PC-3 (cell line): ENCODE data around the gene ABLIM2. TPM values are rescaled to one million over a fixed set of nuclear protein-coding genes. Genes with fewer than 3 reads are reported as not detected.
A peak's percentile ranks its signal among the peaks of the same experiment; 100 is the strongest.

Source experiments
- ATAC-seq: fragments of 200-7000 bp; cut with Tn5 transposase; 2 replicates; pipeline ENCODE4 v1.9.1; 2020; ENCODE audit warnings: mild to moderate bottlenecking, moderate library complexity
- BruUV-seq: library from RNA; stranded (reverse); fragments of 400-500 nt; replicated peaks from 2 replicates; lab custom pipeline; 2021; lab: Mats Ljungman, UMichigan
- CTCF ChIA-PET: fragments of 300-600 bp; sonication (Branson Sonifier 250); formaldehyde crosslinking; loops from one replicate; lab custom pipeline; 2022; ENCODE audit warnings: antibody characterized with exemption; lab: Charles Lee
- POLR2A ChIA-PET: fragments of 300-600 bp; sonication (Branson Sonifier 250); formaldehyde crosslinking; loops from one replicate; lab custom pipeline; 2022; ENCODE audit warnings: antibody characterized with exemption; ENCODE audit not compliant: unreplicated experiment; lab: Charles Lee
- DNase-seq: peaks from one replicate; pipeline ENCODE4 v3.0.0-alpha.2; 2015
- H2AFZ ChIP-seq: fragments of 300-600 bp; sonication (generic); 2 replicates; pipeline ENCODE4 v1.6.0; 2016; ENCODE audit warnings: antibody characterized with exemption, low read length
- H3F3A ChIP-seq: fragments of 300-600 bp; sonication (generic); one replicate; pipeline ENCODE4 v1.6.0; 2017; ENCODE audit warnings: antibody characterized with exemption, low read length, control low read depth, mild to moderate bottlenecking; ENCODE audit not compliant: unreplicated experiment
- H3K27ac ChIP-seq: fragments of 300-600 bp; sonication (generic); 2 replicates; pipeline ENCODE4 v1.5.1; 2016; ENCODE audit warnings: mild to moderate bottlenecking, low read length
- H3K27me3 ChIP-seq: fragments of 300-600 bp; sonication (generic); 2 replicates; pipeline ENCODE4 v1.6.1; 2016; ENCODE audit warnings: low read length, mixed read lengths
- H3K36me3 ChIP-seq: fragments of 300-600 bp; sonication (generic); 2 replicates; pipeline ENCODE4 v1.6.1; 2016; ENCODE audit warnings: low read depth, mixed run types, low read length, mixed read lengths
- H3K4me1 ChIP-seq: fragments of 300-600 bp; sonication (generic); 2 replicates; pipeline ENCODE4 v1.5.1; 2016; ENCODE audit warnings: low read length; ENCODE audit not compliant: insufficient read depth
- H3K4me2 ChIP-seq: fragments of 300-600 bp; sonication (generic); 2 replicates; pipeline ENCODE4 v1.6.0; 2016; ENCODE audit warnings: low read length
- H3K4me3 ChIP-seq: fragments of 300-600 bp; sonication (generic); 2 replicates; pipeline ENCODE4 v1.5.1; 2016; ENCODE audit warnings: mild to moderate bottlenecking, low read length, mixed read lengths
- H3K79me2 ChIP-seq: fragments of 300-600 bp; sonication (generic); 2 replicates; pipeline ENCODE4 v1.6.1; 2017; ENCODE audit warnings: low read length, mixed read lengths
- H3K9ac ChIP-seq: fragments of 300-600 bp; sonication (generic); 2 replicates; pipeline ENCODE4 v1.6.0; 2016; ENCODE audit warnings: mild to moderate bottlenecking, low read length
- H3K9me2 ChIP-seq: fragments of 300-600 bp; sonication (generic); replicated peaks from 2 replicates; pipeline ENCODE4 v1.6.1; 2016; ENCODE audit warnings: mixed run types, low read length, mixed read lengths
- H3K9me3 ChIP-seq: fragments of 300-600 bp; sonication (generic); 2 replicates; pipeline ENCODE4 v1.6.1; 2016; ENCODE audit warnings: low read length, mixed read lengths
- H4K20me1 ChIP-seq: fragments of 300-600 bp; sonication (generic); 2 replicates; pipeline ENCODE4 v1.6.1; 2016; ENCODE audit warnings: low read length, mixed read lengths
- CTCF ChIP-seq: fragments of 300-600 bp; sonication (generic); conservative IDR thresholded peaks from 2 replicates; pipeline ENCODE4 v1.5.1; 2017; ENCODE audit warnings: antibody characterized with exemption, low read depth, mild to moderate bottlenecking, low read length
- EZH2 ChIP-seq: fragments of 300-600 bp; sonication (generic); IDR thresholded peaks from one replicate; pipeline ENCODE4 v1.6.1; 2017; ENCODE audit warnings: antibody characterized with exemption, mild to moderate bottlenecking, low read length; ENCODE audit not compliant: unreplicated experiment
- EZH2phosphoT487 ChIP-seq: fragments of 300-600 bp; sonication (generic); IDR thresholded peaks from 2 replicates; pipeline ENCODE4 v1.6.1; 2018; ENCODE audit warnings: mild to moderate bottlenecking, antibody characterized with exemption, low read length, borderline replicate concordance
- intact Hi-C: fragments of 100-400 bp; cut with micrococcal nuclease; formaldehyde crosslinking; loops from 2 replicates; pipeline ENCODE4 v1.9.0; 2023
- total RNA-seq: library from RNA; depleted of rRNA; stranded (reverse); fragments of >200 nt; gene quantifications from 2 replicates; pipeline ENCODE4 v1.2.3, GENCODE V29; 2014

Gene ABLIM2
- total RNA-seq, 1 experiment from 2014 or later: 3.2 TPM

DNA sequence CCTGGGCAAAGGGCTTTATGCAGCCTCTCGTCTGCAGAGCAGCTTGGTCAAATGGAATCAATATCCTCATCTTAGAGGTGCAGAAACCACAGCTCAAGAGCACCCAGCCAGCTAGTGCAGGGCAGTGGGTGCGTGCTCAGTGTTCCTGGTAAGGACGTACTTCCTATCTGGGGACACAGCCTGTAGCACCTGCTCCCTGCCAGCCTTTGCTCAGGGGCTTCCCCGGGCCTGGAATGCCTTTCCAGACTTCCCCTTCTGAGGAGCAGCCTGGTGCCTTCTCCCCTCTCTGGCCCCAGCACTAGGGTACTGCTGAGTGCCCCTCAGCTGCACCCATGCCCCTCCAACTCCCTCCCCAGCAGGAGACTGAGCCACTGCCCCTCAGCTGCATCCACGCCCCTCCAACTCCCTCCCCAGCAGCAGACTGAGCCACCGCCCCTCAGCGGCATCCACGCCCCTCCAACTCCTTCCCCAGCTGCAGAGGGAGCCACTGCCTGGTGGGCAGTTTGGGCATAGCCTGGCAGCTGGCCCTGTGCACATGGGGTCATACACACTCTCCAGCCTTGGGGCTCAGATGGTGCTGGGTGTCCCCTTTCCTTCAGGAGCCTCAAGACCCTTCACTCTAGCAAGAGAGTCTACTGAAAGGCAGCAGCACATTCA lies 176.7 kb downstream of the ABLIM2 start:
- H3K36me3 ChIP-seq: no peaks in the 10 kb centered on the region
- H2AFZ ChIP-seq: no peak overlapping the region
- CTCF ChIA-PET: no interaction called here
- H3K9me2 ChIP-seq: no peaks in the 10 kb centered on the region
- TF ChIP-seq EZH2phosphoT487 (no peak), CTCF (no peak), EZH2 (no peak)
- H3K9me3 ChIP-seq: no peaks in the 10 kb centered on the region
- no TSS peak for BruUV-seq
- intact Hi-C loops: no loop called here
- no peaks in the 10 kb centered on the region for H3F3A ChIP-seq
- ATAC-seq (no peak), DNase-seq (no peak)
- H3K4me1 ChIP-seq: peaks cover 27% of the 10 kb centered on the region
- H3K9ac ChIP-seq: no peak overlapping the region
- no peaks in the 10 kb centered on the region for H3K79me2 ChIP-seq
- no peak overlapping the region for H3K4me2 ChIP-seq
- H3K4me3 ChIP-seq: no peak overlapping the region
- H4K20me1 ChIP-seq: no peaks in the 10 kb centered on the region
- H3K27me3 ChIP-seq: no peaks in the 10 kb centered on the region
- H3K27ac ChIP-seq: no peak overlapping the region
- POLR2A ChIA-PET: no interaction called here

- TF ChIP-seq EZH2: no peak
- no peak for TF ChIP-seq EZH2phosphoT487
- ChIA-PET POLR2A (no interaction called here), CTCF (no interaction called here)
- H4K20me1 ChIP-seq: no peaks in the 10 kb centered on the region
- no peaks in the 10 kb centered on the region for H3K9me3 ChIP-seq
- H3K36me3 ChIP-seq: no peaks in the 10 kb centered on the region
- no peaks in the 10 kb centered on the region for H3K79me2 ChIP-seq
- no peak overlapping the region for H2AFZ ChIP-seq
- no peaks in the 10 kb centered on the region for H3K9me2 ChIP-seq
- BruUV-seq: no TSS peak
- intact Hi-C loops: no loop called here
- ATAC-seq (no peak; the same call in 1 of the 2 replicates), DNase-seq (peak; percentile 55)
- H3K27me3 ChIP-seq: no peaks in the 10 kb centered on the region
- peaks cover 27% of the 10 kb centered on the region for H3K4me1 ChIP-seq
- no peak overlapping the region for H3K4me3 ChIP-seq
- H3K4me2 ChIP-seq: no peak overlapping the region
- H3F3A ChIP-seq: no peaks in the 10 kb centered on the region
- peak overlapping the region; percentile 90 for H3K27ac ChIP-seq
- no peak overlapping the region for H3K9ac ChIP-seq
These were observed 178.6 kb downstream of the ABLIM2 start for GRCh38 chr4:7980036-7980435.

GRCh38 chr4:7979652-7979968 lies 179.0 kb downstream of the ABLIM2 start:
- Histone ChIP-seq H3K9me2 (no peaks in the 10 kb centered on the region), H3K4me2 (no peak overlapping the region), H3K9ac (no peak overlapping the region), H3K27me3 (no peaks in the 10 kb centered on the region), H4K20me1 (no peaks in the 10 kb centered on the region), H3K36me3 (no peaks in the 10 kb centered on the region), H3F3A (no peaks in the 10 kb centered on the region), H3K27ac (peak overlapping the region; percentile 90), H3K79me2 (no peaks in the 10 kb centered on the region), H3K4me3 (no peak overlapping the region), H2AFZ (no peak overlapping the region), H3K4me1 (peaks cover 27% of the 10 kb centered on the region), H3K9me3 (no peaks in the 10 kb centered on the region)
- POLR2A ChIA-PET: no interaction called here
- no TSS peak for BruUV-seq
- ATAC-seq: no peak
- intact Hi-C loops: loop anchor here (2.0 kb wide), 1 partner anchor 43 kb away; no protein-coding TSS in a partner anchor
- no peak for TF ChIP-seq EZH2phosphoT487
- TF ChIP-seq EZH2: no peak
- no peak for TF ChIP-seq CTCF
- no peak for DNase-seq
- CTCF ChIA-PET: no interaction called here
